ENCODE results near the gene FBXL15.

- TF ChIP-seq CTCF (conservative IDR thresholded peaks at IDR 0.05; ENCODE audit: low read depth, low read length): no peak
- no peak for TF ChIP-seq POLR2A (IDR thresholded peaks at IDR 0.05; ENCODE audit: low read depth, low read length)
- TF ChIP-seq BHLHE40 (IDR thresholded peaks at IDR 0.05; ENCODE audit: low read depth, low read length): no peak
- TF ChIP-seq USF2 (IDR thresholded peaks at IDR 0.05; ENCODE audit: low read depth, low read length): no peak
- no peak for TF ChIP-seq SMC3 (IDR thresholded peaks at IDR 0.05; ENCODE audit: low read depth, low read length)
- no peak for TF ChIP-seq MXI1 (IDR thresholded peaks at IDR 0.05; ENCODE audit: borderline replicate concordance, low read depth, low read length)
- no peak for TF ChIP-seq CHD1 (IDR thresholded peaks at IDR 0.05; ENCODE audit: low read depth, low read length)
- no peak for TF ChIP-seq MAZ (IDR thresholded peaks at IDR 0.05; ENCODE audit: borderline replicate concordance, low read depth, low read length)
- no peak for TF ChIP-seq RAD21 (IDR thresholded peaks at IDR 0.05; ENCODE audit: low read length)
- no peak for TF ChIP-seq RFX5 (IDR thresholded peaks at IDR 0.05; ENCODE audit: low read depth, low read length)
- TF ChIP-seq CEBPB (IDR thresholded peaks at IDR 0.05; ENCODE audit: low read depth, low read length): no peak
Measured at GRCh38 chr10:102429468-102429867, 8.8 kb downstream of the FBXL15 start.
